CD14-positive monocyte (primary cell): ENCODE data around the gene KRTAP21-3. TPM values are rescaled to one million over a fixed set of nuclear protein-coding genes. Genes with fewer than 3 reads are reported as not detected.

Experiments used
- DNase-seq, 3 donors: peaks; one replicate each; pipeline ENCODE4 v3.0.0-alpha.2; 2011 to 2022
- H2AFZ ChIP-seq: 2 replicates; pipeline ENCODE4 v1.6.0; 2012; ENCODE audit warnings: mild to moderate bottlenecking, low read depth, low read length, inconsistent platforms; ENCODE audit not compliant: insufficient read depth, poor library complexity, severe bottlenecking
- H3K27ac ChIP-seq, 2 donors: 1 replicate in 1 of 2; 2 replicates in 1 of 2; pipeline ENCODE4 v1.5.1; 2012 to 2013; ENCODE audit warnings: low read length in 2 of 2, control low read depth in 1 of 2, inconsistent platforms in 1 of 2, low read depth in 1 of 2, mild to moderate bottlenecking in 1 of 2
- H3K27me3 ChIP-seq, 2 donors: one replicate each; pipeline versions ENCODE4 v1.6.0 to v1.6.1; 2011 to 2013; ENCODE audit warnings: low read length in 2 of 2; ENCODE audit not compliant: control insufficient read depth in 2 of 2, insufficient read depth in 2 of 2
- H3K36me3 ChIP-seq, 2 donors: replicated peaks in 1 of 2; 1 replicate in 1 of 2; 2 replicates in 1 of 2; pipeline versions ENCODE4 v1.5.1 to v1.6.1; 2012 to 2013; ENCODE audit warnings: low read length in 2 of 2, control low read depth in 1 of 2, inconsistent platforms in 1 of 2, mild to moderate bottlenecking in 1 of 2; ENCODE audit not compliant: insufficient read depth in 2 of 2, control insufficient read depth in 1 of 2
- H3K4me1 ChIP-seq, 2 donors: 1 replicate in 1 of 2; 2 replicates in 1 of 2; pipeline versions ENCODE4 v1.5.1 to v1.6.1; 2012 to 2013; ENCODE audit warnings: low read length in 2 of 2, control low read depth in 1 of 2, inconsistent platforms in 1 of 2, mild to moderate bottlenecking in 1 of 2, moderate library complexity in 1 of 2; ENCODE audit not compliant: insufficient read depth in 2 of 2, control insufficient read depth in 1 of 2
- H3K4me2 ChIP-seq: replicated peaks from 2 replicates; pipeline ENCODE3; 2012; ENCODE audit warnings: low read length, moderate library complexity, mild to moderate bottlenecking; ENCODE audit not compliant: poor library complexity, severe bottlenecking; ENCODE audit errors: extremely low read depth
- H3K4me3 ChIP-seq, 3 experiments: fragments of 200-600 bp in 1 of 3; sonication (generic) in 1 of 3; replicated peaks in 1 of 3; 1 replicate in 2 of 3; 2 replicates in 1 of 3; pipeline ENCODE4 v1.5.1; 2011 to 2013; ENCODE audit warnings: low read length in 3 of 3, mild to moderate bottlenecking in 3 of 3, control low read depth in 2 of 3, low read depth in 2 of 3, inconsistent platforms in 1 of 3, moderate library complexity in 1 of 3
- H3K79me2 ChIP-seq: 2 replicates; pipeline ENCODE4 v1.6.0; 2012; ENCODE audit warnings: mild to moderate bottlenecking, control low read depth, inconsistent platforms, low read length, moderate library complexity; ENCODE audit not compliant: insufficient read depth
- H3K9ac ChIP-seq: 2 replicates; pipeline ENCODE4 v1.6.0; 2017; ENCODE audit warnings: low read length, mild to moderate bottlenecking; ENCODE audit not compliant: insufficient read depth, poor library complexity, severe bottlenecking
- H3K9me3 ChIP-seq, 2 donors: replicated peaks in 1 of 2; 1 replicate in 1 of 2; 2 replicates in 1 of 2; pipeline versions ENCODE4 v1.5.1 to v1.6.1; 2012 to 2013; ENCODE audit warnings: low read length in 2 of 2, control low read depth in 1 of 2; ENCODE audit not compliant: control insufficient read depth in 1 of 2, insufficient read depth in 1 of 2
- H4K20me1 ChIP-seq: 2 replicates; pipeline ENCODE4 v1.6.0; 2012; ENCODE audit warnings: mild to moderate bottlenecking, low read length, control low read depth, moderate library complexity; ENCODE audit not compliant: insufficient read depth
- H3K27ac Mint-ChIP-seq, 7 donors: one replicate each; pipeline ENCODE4 v1.8.0; 2020; ENCODE audit warnings: mild to moderate bottlenecking in 7 of 7, mixed read lengths in 7 of 7, moderate library complexity in 6 of 7, inconsistent platforms in 2 of 7
- H3K27me3 Mint-ChIP-seq, 3 donors: one replicate each; pipeline ENCODE4 v1.8.0; 2021 to 2022; ENCODE audit warnings: low read depth in 3 of 3, mild to moderate bottlenecking in 3 of 3, mixed read lengths in 3 of 3, moderate library complexity in 3 of 3, inconsistent platforms in 1 of 3
- H3K36me3 Mint-ChIP-seq, 2 donors: one replicate each; pipeline ENCODE4 v1.8.0; 2020; ENCODE audit warnings: mixed read lengths in 2 of 2, inconsistent platforms in 1 of 2, mild to moderate bottlenecking in 1 of 2
- H3K4me1 Mint-ChIP-seq: one replicate; pipeline ENCODE4 v1.8.0; 2020; ENCODE audit warnings: mild to moderate bottlenecking, mixed read lengths
- H3K4me3 Mint-ChIP-seq, 2 donors: one replicate each; pipeline ENCODE4 v1.8.0; 2020; ENCODE audit warnings: mild to moderate bottlenecking in 2 of 2, mixed read lengths in 2 of 2, moderate library complexity in 1 of 2
- H3K9me3 Mint-ChIP-seq, 7 donors: one replicate each; pipeline ENCODE4 v1.8.0; 2020 to 2022; ENCODE audit warnings: mixed read lengths in 7 of 7, mild to moderate bottlenecking in 6 of 7, moderate library complexity in 6 of 7, inconsistent platforms in 2 of 7
- CTCF ChIP-seq: fragments of 200-600 bp; IDR thresholded peaks from one replicate; pipeline ENCODE4 v1.8.0; 2022; ENCODE audit warnings: antibody characterized with exemption, mild to moderate bottlenecking
- WGBS: methylation state at CpG from one replicate; pipeline ENCODE4 v1.1.5; 2013; ENCODE audit warnings: missing lambda C conversion rate; ENCODE audit not compliant: insufficient coverage; 5-methylcytosine and 5-hydroxymethylcytosine counted together
- intact Hi-C, 2 donors: fragments of 100-400 bp; cut with micrococcal nuclease; formaldehyde crosslinking; loops; one replicate each; pipeline versions ENCODE4 v1.15.0 to v1.15.1; 2023
- polyA plus RNA-seq, 3 donors: library from polyadenylated mRNA; depleted of rRNA in 1 of 3; unstranded in 2 of 3; stranded (reverse) in 1 of 3; fragments of 300-500 nt in 2 of 3; fragments of >200 nt in 1 of 3; fragmentation: Illumina TruSeq in 2 of 3; gene quantifications; 1 replicate in 2 of 3; 2 replicates in 1 of 3; pipeline ENCODE4 v1.2.3, GENCODE V29; 2012 to 2021

KRTAP21-3 gene
- polyA plus RNA-seq, 3 donors: not detected

GRCh38 chr21:30719401-30719800 lies 824 bp upstream of the KRTAP21-3 start:
- no peak overlapping the region for H3K4me2 ChIP-seq
- Mint-ChIP-seq H3K36me3 (no peaks in the 10 kb centered on the region), H3K4me1 (no peaks in the 10 kb centered on the region), H3K4me3 (no peak overlapping the region), H3K9me3 (peaks cover 0 to 13% (median 3%) of the 10 kb centered on the region in 7 donors), H3K27me3 (peaks cover 0 to 2% (median 0%) of the 10 kb centered on the region in 3 donors), H3K27ac (no peak overlapping the region)
- no peak overlapping the region for H3K27ac ChIP-seq
- H3K36me3 ChIP-seq: no peaks in the 10 kb centered on the region
- no peak overlapping the region for H3K9ac ChIP-seq
- no peaks in the 10 kb centered on the region for H4K20me1 ChIP-seq
- H3K4me3 ChIP-seq: no peak overlapping the region
- H3K27me3 ChIP-seq: no peaks in the 10 kb centered on the region
- DNase-seq: no peak
- intact Hi-C loops: no loop called here
- H3K79me2 ChIP-seq: no peaks in the 10 kb centered on the region
- H3K9me3 ChIP-seq: peaks cover 4 to 6% of the 10 kb centered on the region in 2 donors
- no peaks in the 10 kb centered on the region for H3K4me1 ChIP-seq
- WGBS: no CpG with 5 or more reads among the region's 1 CpG
- no peak for TF ChIP-seq CTCF
- H2AFZ ChIP-seq: no peak overlapping the region

DNA sequence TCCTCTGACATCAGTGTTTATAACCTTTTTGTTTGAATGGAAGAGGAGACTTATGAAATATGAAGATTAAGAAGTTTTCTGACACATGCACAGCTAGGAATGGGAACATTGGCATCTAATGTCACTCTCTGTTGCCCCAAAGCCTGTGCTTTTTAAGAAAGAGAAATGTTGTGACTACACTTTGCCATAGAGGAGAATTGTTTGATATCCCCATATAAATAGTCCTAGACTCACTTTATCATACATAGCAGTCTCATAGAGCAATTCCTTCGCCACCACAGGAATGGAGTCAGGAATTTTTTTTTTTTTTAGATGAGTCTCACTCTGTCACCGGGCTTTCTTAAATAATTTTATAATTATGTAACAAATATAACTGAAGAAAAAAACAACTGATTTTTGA lies 1.5 kb downstream of the KRTAP21-3 start:
- no peak overlapping the region for H3K4me2 ChIP-seq
- H3K79me2 ChIP-seq: no peaks in the 10 kb centered on the region
- Mint-ChIP-seq H3K27ac (no peak overlapping the region), H3K4me1 (no peaks in the 10 kb centered on the region), H3K27me3 (no peaks in the 10 kb centered on the region), H3K9me3 (peaks cover 1 to 14% (median 6%) of the 10 kb centered on the region in 7 donors), H3K36me3 (no peaks in the 10 kb centered on the region), H3K4me3 (no peak overlapping the region)
- peaks cover 4 to 8% of the 10 kb centered on the region in 2 donors for H3K9me3 ChIP-seq
- no peaks in the 10 kb centered on the region for H3K4me1 ChIP-seq
- WGBS: no CpG with 5 or more reads among the region's 2 CpGs
- no peaks in the 10 kb centered on the region for H3K36me3 ChIP-seq
- H3K27me3 ChIP-seq: no peaks in the 10 kb centered on the region
- no peak overlapping the region for H3K4me3 ChIP-seq
- no peak for DNase-seq
- no peak overlapping the region for H3K9ac ChIP-seq
- intact Hi-C loops: no loop called here
- no peak for TF ChIP-seq CTCF
- no peaks in the 10 kb centered on the region for H4K20me1 ChIP-seq
- no peak overlapping the region for H2AFZ ChIP-seq
- no peak overlapping the region for H3K27ac ChIP-seq
